Activated CD8-positive, alpha-beta T cell treated with anti-CD3 and anti-CD28 coated beads for 36 hours (primary cell): Measurements from ENCODE around the gene SORCS2. TPM values are rescaled to one million over a fixed set of nuclear protein-coding genes. Genes with fewer than 3 reads are reported as not detected.

ENCODE experiments used
- ATAC-seq: fragments of 200-7000 bp; cut with Tn5 transposase; one replicate; pipeline ENCODE4 v1.10.0; 2021; ENCODE audit warnings: mild to moderate bottlenecking, moderate library complexity
- CTCF ChIA-PET: fragments of 350-600 bp; sonication (Branson Sonifier 250); formaldehyde crosslinking; loops from one replicate; lab custom pipeline; 2021; ENCODE audit warnings: antibody characterized with exemption; lab: Charles Lee
- POLR2A ChIA-PET: fragments of 350-600 bp; sonication (Branson Sonifier 250); formaldehyde crosslinking; loops from one replicate; lab custom pipeline; 2021; ENCODE audit warnings: antibody characterized with exemption; lab: Charles Lee
- DNase-seq: peaks from one replicate; pipeline ENCODE4 v3.0.0-alpha.2; 2020
- H3K27ac Mint-ChIP-seq: one replicate; pipeline ENCODE4 v1.8.0; 2021; ENCODE audit warnings: mild to moderate bottlenecking, mixed read lengths
- H3K27me3 Mint-ChIP-seq: one replicate; pipeline ENCODE4 v1.8.0; 2021; ENCODE audit warnings: mixed read lengths
- H3K36me3 Mint-ChIP-seq: one replicate; pipeline ENCODE4 v1.8.0; 2021; ENCODE audit warnings: low read depth, mixed read lengths
- H3K4me1 Mint-ChIP-seq: one replicate; pipeline ENCODE4 v1.8.0; 2021; ENCODE audit warnings: low read depth, mixed read lengths
- H3K4me3 Mint-ChIP-seq: one replicate; pipeline ENCODE4 v1.8.0; 2021; ENCODE audit warnings: mild to moderate bottlenecking, moderate library complexity, mixed read lengths
- H3K9me3 Mint-ChIP-seq: one replicate; pipeline ENCODE4 v1.8.0; 2021; ENCODE audit warnings: mixed read lengths
- CTCF ChIP-seq: fragments of 200-600 bp; IDR thresholded peaks from one replicate; pipeline ENCODE4 v1.8.0; 2022; ENCODE audit warnings: antibody characterized with exemption, mild to moderate bottlenecking
- intact Hi-C: fragments of 100-400 bp; cut with micrococcal nuclease; formaldehyde crosslinking; loops from one replicate; pipeline ENCODE4 v1.10.0; 2022
- total RNA-seq, 2 experiments: library from RNA; stranded (reverse); gene quantifications; one replicate each; pipeline ENCODE4 v1.2.3, GENCODE V29; 2021

The SORCS2 gene
- total RNA-seq, 2 experiments from 2014 or later = 0.05 TPM; not detected in 1

DNA sequence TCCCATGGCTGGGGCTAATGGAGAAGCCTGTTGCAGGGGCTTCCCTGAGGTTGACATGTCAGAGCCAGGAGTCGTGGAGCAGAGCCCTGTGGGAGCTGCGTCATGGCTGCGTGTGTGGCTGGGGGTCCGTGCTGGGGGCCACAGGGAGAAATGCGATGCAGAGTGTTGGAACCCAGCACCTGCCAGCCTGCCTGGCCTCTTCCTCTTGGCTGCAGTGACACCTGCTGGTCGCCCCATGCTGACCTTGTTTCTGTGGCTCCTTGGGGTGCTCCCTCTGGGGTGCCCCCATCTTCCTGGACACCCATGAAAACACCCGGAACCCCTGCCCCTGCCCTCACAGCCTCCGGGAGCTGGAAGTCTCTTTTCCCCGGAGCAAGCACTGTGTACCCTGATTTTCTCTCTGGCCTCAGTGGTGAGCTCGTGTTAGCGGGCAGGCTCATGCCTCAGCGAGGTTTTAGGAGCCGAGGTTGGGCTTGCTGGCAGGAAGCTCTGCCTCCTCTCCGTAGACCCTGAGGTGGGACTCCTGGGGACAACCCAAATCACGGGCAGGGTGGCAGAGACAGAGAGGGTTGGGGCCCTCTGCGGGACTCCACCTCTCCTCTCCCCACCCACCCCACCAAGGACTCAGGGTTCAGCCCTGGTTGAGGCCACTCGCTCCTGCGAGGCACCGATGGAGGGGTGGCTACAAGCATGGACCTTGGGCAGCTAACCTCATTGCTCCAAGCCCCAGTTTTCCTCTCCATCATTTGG, 103.7 kb downstream of the SORCS2 start:
- TF ChIP-seq CTCF = peak; percentile 40
- ATAC-seq (no peak), DNase-seq (peak; percentile 30)
- Mint-ChIP-seq H3K4me3 (no peak overlapping the region), H3K27ac (no peak overlapping the region), H3K4me1 (no peaks in the 10 kb centered on the region), H3K9me3 (no peaks in the 10 kb centered on the region), H3K36me3 (no peaks in the 10 kb centered on the region), H3K27me3 (peaks cover 5% of the 10 kb centered on the region)
- POLR2A ChIA-PET = no interaction called here
- CTCF ChIA-PET = no interaction called here
- intact Hi-C loops = no loop called here

- no peak for ATAC-seq
- Mint-ChIP-seq H3K36me3 (no peaks in the 10 kb centered on the region), H3K4me3 (no peak overlapping the region), H3K9me3 (no peaks in the 10 kb centered on the region), H3K27me3 (peaks cover 5% of the 10 kb centered on the region), H3K27ac (no peak overlapping the region), H3K4me1 (no peaks in the 10 kb centered on the region)
- no peak for TF ChIP-seq CTCF
- ChIA-PET CTCF (no interaction called here), POLR2A (no interaction called here)
- intact Hi-C loops = no loop called here
- DNase-seq = no peak
Observed at GRCh38 chr4:7296661-7297335, 104.5 kb downstream of the SORCS2 start.

GRCh38 chr4:7297374-7297773, 105.0 kb downstream of the SORCS2 start:
- no peak overlapping the region for H3K4me3 Mint-ChIP-seq
- ChIA-PET POLR2A (no interaction called here), CTCF (no interaction called here)
- no peak overlapping the region for H3K27ac Mint-ChIP-seq
- peaks cover 5% of the 10 kb centered on the region for H3K27me3 Mint-ChIP-seq
- ATAC-seq = no peak
- intact Hi-C loops = no loop called here
- TF ChIP-seq CTCF = no peak
- no peaks in the 10 kb centered on the region for H3K36me3 Mint-ChIP-seq
- no peaks in the 10 kb centered on the region for H3K9me3 Mint-ChIP-seq
- H3K4me1 Mint-ChIP-seq = no peaks in the 10 kb centered on the region
- DNase-seq = no peak

DNA sequence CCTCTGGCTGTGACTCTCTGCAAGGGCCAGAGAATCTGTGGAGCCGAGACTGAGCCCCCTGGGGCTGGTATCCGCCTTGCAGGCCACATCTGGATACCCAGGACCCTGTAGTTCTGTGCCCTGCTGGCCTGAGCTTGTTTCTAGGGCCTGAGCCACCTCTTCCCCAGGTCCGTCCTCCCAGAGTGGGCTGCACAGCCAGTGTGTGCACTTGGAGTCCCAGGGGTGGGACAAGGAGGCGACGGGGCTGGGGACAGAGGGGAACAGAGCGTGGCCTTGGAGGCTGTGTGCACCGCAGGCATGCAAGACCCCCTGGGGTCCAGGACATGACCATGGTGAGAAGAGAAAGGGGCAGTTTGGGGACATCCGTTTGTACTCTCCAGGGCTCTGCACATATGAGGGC, 105.5 kb downstream of the SORCS2 start:
- ChIA-PET CTCF (no interaction called here), POLR2A (no interaction called here)
- Mint-ChIP-seq H3K27ac (no peak overlapping the region), H3K4me3 (no peak overlapping the region), H3K27me3 (peaks cover 5% of the 10 kb centered on the region), H3K36me3 (no peaks in the 10 kb centered on the region), H3K4me1 (no peaks in the 10 kb centered on the region), H3K9me3 (no peaks in the 10 kb centered on the region)
- ATAC-seq = no peak
- no peak for DNase-seq
- intact Hi-C loops = no loop called here
- TF ChIP-seq CTCF = no peak

GRCh38 chr4:7298619-7299009, 106.3 kb downstream of the SORCS2 start:
- no peak for TF ChIP-seq CTCF
- POLR2A ChIA-PET = no interaction called here
- DNase-seq (no peak), ATAC-seq (no peak)
- CTCF ChIA-PET = no interaction called here
- intact Hi-C loops = no loop called here
- Mint-ChIP-seq H3K36me3 (no peaks in the 10 kb centered on the region), H3K9me3 (no peaks in the 10 kb centered on the region), H3K4me1 (no peaks in the 10 kb centered on the region), H3K27ac (no peak overlapping the region), H3K27me3 (peaks cover 5% of the 10 kb centered on the region), H3K4me3 (no peak overlapping the region)
